GM19467 (cell line): Measurements from ENCODE around the gene HBG1.
A peak's percentile ranks its signal among the peaks of the same experiment; 100 is the strongest.

Experiments
- ATAC-seq: cut with Tn5 transposase; IDR thresholded peaks from one replicate; pipeline ENCODE4 v1.9.1; 2021; ENCODE audit warnings: mild to moderate bottlenecking, moderate library complexity; ENCODE audit not compliant: unreplicated experiment

HBG1 gene

DNA sequence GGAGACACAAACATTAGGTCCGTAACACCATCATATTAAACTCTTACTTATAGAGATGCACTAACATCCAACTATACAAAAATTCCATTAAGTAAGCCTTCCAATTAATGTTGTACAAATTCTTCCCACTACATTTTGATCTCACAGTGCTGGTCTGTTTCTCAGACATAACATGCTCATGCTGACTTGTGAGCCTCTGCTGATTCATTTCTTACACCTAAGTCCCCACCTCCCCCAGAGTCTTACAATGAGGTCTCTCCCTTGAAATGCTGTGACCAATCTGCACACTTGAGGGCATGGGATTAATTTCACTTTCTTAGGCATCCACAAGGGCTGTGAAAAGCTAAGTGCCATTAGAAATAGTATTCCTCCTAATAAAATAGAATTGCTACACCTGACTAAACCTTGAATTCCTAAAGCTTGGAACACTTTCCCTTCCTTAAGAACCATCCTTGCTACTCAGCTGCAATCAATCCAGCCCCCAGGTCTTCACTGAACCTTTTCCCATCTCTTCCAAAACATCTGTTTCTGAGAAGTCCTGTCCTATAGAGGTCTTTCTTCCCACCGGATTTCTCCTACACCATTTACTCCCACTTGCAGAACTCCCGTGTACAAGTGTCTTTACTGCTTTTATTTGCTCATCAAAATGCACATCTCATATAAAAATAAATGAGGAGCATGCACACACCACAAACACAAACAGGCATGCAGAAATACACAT lies 2.0 kb downstream of the HBG1 start:
- no peak for ATAC-seq

GRCh38 chr11:5246772-5247471 lies 2.7 kb downstream of the HBG1 start:
- no peak for ATAC-seq

- no peak for ATAC-seq
These were observed 4.5 kb downstream of the HBG1 start for GRCh38 chr11:5245155-5245554.

- ATAC-seq = no peak
These were observed 5.9 kb downstream of the HBG1 start for GRCh38 chr11:5243816-5244180.

DNA sequence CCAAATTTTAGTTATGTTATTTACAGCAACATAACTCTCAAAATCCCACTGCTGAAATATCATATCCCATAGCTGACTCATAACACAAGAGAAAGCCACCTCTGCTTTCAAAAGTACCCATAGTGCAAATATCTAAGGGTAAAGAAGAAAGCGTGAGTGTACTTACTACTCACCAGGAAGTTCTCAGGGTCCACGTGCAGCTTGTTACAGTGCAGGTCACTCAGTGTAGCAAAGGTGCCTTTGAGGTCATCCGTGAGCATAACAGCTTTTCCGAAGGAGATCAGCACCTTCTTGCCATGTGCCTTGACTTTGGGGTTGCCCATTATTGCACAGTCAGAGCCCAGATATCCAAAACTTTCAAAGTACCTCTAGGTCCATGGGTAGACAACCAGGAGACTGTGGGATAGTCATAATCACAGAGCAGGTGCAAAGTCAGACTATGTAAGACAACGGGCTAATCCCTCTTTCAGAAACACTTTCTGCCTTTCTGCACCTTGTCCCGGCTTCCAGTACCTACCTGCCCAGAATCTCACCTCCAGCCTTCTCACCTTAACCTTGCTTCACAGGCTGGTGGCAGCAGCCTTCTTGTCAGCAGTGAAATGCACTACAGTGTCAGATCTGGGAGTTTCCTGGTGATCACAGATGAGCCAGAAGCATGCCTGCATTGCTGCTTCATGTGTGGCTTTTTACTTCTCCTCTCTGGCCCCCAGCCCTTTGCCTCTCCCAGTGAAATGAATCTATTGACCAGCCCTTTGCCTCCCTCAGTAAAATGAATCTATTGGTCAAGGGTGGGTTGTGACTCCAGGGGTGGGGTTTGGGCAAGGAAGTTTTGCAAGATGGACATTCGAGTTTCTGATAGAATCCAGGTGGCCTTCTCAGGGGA lies 6.5 kb downstream of the HBG1 start:
- peak; percentile 83 for ATAC-seq

DNA sequence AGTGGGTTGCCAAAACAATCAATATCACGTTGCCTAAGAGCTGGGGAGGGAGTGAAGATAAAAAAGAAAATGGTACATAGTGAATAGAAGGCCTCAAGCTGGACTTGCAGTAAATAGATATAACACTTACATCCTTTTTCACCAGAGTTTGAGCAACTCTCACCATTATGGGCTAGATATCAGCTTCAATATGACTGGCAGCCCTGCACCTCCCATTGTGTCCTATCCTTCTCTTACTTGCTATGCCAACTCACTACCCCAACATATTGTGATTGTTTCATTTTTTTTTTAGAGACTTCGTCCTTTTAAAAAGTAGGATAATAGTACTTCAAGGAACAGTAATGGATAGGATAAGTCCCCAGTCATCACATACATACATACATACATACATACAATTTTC lies 7.4 kb downstream of the HBG1 start:
- no peak for ATAC-seq

DNA sequence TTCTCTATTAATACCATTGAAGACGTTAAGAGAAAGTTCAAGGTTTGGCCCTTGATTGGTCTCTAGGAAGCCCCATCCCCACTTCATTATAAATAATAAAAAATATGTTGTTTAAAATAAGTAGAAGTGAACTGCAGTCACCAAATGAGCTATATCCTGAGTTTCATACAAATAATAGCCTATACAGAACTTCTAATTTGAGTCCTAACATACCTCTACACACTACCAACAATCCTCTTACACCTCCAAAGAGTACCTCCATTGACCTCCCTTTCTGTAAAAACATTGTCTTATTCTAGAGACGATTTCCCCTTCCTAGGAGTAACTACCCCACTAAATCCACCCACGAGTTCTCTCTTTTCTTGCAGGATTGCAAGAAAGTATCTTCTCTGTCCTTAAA lies 8.2 kb downstream of the HBG1 start:
- no peak for ATAC-seq

DNA sequence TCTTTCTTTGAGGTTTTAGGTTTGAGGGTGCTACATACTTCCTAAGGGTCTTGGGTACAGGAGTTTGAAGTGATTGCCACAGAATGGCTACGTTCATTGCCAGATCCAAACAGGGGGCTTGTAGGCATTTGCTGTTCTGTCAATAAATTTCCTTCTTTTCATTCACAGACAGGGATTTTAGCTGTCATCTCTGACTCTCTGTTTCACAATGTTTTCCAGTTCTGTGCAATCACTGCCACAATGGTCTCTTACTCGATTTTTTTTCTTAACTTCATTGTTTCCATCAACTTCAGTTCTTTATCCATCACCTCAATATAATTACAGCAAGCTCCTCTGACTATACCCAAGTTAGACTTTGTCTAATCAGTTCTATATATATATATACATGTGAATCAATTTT lies 9.2 kb downstream of the HBG1 start:
- no peak for ATAC-seq

DNA sequence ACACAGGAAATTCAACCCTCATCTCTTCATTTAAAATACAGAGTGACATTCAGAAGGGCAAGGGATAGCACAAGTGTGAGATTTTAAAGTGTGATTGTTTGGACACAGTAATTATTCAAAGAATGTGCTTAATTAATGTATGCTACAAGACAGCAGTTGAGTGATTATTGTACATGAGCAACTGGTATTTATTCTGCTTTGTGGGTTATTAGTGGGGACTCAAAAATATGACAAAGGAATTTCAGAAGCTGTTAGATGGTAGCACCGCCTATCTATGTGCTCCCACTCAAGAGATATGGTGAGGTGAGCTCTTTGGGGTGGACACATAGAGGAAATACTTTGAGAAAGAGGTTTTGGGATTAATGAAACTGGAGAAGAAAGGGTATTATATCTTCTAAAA lies 9.6 kb downstream of the HBG1 start:
- ATAC-seq = no peak

GRCh38 chr11:5239046-5239445 lies 10.6 kb downstream of the HBG1 start:
- no peak for ATAC-seq

DNA sequence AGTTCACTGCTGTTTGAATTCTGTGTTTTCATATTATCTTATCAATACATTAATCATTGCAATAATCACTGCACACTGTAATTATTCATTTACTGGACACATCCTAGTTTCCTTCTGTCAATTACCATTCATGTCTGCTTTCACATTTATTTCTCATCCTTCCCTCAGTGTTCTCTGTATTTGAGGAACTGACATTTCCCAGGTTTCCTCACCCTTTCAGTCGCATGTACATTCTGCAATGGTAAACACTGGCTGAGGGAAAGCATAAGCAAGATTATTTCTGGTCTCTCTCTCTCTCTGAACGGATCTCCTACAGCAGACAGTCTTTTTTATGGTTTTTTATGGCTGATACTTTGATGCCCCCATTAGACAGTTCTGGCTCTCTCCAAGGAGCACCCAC lies 11.2 kb downstream of the HBG1 start:
- no peak for ATAC-seq

DNA sequence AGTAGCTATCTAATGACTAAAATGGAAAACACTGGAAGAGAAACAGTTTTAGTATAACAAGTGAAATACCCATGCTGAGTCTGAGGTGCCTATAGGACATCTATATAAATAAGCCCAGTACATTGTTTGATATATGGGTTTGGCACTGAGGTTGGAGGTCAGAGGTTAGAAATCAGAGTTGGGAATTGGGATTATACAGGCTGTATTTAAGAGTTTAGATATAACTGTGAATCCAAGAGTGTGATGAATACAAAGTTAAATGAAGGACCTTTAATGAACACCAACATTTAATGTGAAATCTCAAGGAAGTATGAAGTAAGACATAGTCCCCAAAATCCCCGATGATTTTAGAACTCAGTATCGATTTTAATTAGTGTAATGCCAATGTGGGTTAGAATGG lies 12.2 kb downstream of the HBG1 start:
- ATAC-seq = no peak

DNA sequence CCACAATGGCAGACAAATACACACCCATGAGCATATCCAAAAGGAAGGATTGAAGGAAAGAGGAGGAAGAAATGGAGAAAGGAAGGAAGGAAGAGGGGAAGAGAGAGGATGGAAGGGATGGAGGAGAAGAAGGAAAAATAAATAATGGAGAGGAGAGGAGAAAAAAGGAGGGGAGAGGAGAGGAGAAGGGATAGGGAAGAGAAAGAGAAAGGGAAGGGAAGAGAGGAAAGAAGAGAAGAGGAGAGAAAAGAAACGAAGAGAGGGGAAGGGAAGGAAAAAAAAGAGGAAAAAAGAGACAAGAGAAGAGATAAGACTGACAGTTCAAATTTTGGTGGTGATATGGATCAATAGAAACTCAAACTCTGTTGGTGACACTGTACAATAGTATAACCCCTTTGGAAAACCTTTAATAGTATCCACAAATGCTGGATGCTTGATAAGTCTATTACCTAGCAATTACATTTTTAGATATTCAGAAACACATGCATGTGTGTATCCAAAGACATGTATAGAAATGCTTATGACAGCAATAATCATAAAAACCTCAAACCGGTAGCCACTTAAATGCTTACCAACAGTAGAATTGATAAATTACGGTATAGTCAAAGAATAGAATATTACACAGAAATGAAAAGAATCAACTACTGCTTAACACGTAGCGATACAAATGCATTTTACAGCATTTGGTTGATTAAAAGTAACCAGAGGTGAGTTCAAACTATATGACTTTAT lies 14.1 kb downstream of the HBG1 start:
- ATAC-seq = no peak

DNA sequence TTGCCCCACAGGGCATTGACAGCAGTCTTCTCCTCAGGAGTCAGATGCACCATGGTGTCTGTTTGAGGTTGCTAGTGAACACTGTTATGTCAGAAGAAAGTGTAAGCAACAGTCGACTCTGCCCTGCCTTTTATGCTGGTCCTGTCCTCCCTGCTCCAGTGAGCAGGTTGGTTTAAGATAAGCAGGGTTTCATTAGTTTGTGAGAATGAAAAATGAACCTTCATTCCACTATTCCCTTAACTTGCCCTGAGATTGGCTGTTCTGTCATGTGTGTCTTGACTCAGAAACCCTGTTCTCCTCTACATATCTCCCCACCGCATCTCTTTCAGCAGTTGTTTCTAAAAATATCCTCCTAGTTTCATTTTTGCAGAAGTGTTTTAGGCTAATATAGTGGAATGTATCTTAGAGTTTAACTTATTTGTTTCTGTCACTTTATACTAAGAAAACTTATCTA lies 15.2 kb downstream of the HBG1 start, which contains the start of gene HBD:
TSS of gene HBD (minus strand) at position 103 of the 454 bp plus-strand sequence. CDS start at position 53, 50 bp downstream.
- ATAC-seq = peak; percentile 71

- ATAC-seq = no peak
These were observed 16.4 kb downstream of the HBG1 start for GRCh38 chr11:5233307-5233706.

DNA sequence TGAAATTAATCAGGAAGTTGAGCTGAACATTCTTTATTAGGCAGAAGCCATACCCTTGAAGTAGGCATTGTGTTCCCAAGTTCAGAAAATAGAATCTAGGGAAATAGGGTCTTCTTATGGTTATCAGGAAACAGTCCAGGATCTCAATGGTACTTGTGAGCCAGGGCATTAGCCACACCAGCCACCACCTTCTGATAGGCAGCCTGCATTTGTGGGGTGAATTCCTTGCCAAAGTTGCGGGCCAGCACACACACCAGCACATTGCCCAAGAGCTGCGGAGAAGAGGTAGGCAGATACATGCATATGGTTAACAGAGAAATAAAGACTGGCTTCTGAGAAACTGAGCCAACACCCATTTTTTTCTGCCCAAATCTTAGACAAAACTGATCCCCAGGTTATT lies 16.8 kb downstream of the HBG1 start:
- ATAC-seq = no peak

DNA sequence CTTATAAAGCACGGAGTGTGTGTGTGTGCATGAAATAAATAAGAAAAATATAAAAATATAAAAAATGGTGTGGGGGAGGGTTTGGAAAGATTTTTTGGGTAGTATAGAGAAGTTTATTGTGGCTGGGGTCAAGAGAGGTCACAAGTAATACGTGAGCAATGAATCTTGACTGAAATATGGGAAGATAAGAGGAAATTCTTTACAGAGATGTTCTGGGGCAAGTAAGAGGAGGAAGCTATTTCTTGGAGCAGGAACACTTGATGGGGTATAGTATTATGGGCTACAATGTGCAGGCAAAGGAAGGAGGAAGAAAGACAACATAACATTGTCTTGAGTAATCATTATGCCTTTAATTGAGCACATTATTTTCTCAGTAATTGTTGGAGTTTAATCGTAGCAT lies 17.5 kb downstream of the HBG1 start:
- no peak for ATAC-seq

GRCh38 chr11:5231111-5231510 lies 18.5 kb downstream of the HBG1 start:
- ATAC-seq = no peak

DNA sequence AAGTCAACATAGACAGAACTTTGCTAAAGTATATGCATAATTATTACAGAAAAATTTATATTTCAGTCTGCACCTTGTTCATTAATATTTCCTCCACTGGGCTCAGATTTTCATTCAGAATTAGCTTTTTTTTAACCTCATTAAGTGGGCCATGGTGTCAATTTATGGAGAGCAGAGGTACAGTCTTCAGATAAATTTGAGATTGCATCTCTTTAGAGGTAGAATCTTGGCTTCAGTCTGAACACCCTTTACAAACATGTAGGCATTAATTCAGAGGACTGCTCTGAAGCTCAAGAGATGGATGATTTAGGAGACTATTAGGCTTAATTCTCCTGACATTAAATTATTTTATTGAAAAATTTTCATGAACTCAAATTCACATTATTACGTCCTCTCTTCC lies 19.4 kb downstream of the HBG1 start:
- no peak for ATAC-seq

DNA sequence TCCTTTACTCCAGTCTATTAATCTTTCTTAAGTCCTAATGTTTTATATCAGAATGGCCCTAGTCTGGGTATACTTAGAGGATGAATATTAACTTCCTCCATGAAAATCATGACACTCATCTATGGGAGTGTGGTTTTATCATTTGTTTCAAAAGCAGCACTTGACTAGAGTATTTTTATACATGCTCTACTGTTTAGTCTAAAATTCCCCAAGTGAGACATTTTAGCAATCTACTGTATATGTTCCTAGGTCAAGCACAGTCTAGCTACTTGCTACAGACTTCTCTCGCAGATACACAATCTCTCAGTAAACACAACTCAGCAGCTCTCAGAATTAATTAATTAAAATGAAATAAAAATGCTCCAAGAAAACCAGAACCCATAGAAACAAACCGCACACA lies 19.9 kb downstream of the HBG1 start:
- ATAC-seq = no peak

- ATAC-seq = no peak
These were observed 20.3 kb downstream of the HBG1 start for GRCh38 chr11:5229356-5229755.
